ENCODE data around the gene SCN4A.
"Not testable (repeated sequence)": the region's sequence is repeated elsewhere in the genome, so short reads cannot be mapped to it uniquely, and the experiment has no call there.

SCN4A gene

DNA sequence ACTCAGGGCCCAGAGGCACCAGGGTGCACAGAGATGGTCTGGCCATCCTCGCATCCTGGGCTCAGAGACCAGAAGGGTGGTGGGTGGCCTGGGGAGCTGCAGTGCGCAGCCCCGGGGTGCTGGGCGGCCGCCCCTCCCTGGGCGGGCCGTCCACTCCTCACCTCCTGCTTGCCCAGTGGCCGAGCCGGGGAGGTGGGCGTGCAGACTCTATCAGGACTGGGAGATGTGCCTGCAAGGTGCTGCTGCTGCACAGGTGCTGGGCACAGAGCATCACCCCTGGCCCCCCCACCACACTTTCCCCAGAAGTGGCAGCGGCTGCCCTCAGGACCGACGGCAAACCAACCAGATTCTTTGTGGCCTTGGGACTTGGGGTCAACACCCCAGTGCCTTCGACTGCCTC lies at the start of gene SCN4A:
SCN4A (minus strand) TSS at position 123 of the 400 bp plus-strand sequence; CDS start at position 46, 77 bp downstream.
- no peak for DNase-seq (ENCODE audit: low read depth in 2 of 2)

DNA sequence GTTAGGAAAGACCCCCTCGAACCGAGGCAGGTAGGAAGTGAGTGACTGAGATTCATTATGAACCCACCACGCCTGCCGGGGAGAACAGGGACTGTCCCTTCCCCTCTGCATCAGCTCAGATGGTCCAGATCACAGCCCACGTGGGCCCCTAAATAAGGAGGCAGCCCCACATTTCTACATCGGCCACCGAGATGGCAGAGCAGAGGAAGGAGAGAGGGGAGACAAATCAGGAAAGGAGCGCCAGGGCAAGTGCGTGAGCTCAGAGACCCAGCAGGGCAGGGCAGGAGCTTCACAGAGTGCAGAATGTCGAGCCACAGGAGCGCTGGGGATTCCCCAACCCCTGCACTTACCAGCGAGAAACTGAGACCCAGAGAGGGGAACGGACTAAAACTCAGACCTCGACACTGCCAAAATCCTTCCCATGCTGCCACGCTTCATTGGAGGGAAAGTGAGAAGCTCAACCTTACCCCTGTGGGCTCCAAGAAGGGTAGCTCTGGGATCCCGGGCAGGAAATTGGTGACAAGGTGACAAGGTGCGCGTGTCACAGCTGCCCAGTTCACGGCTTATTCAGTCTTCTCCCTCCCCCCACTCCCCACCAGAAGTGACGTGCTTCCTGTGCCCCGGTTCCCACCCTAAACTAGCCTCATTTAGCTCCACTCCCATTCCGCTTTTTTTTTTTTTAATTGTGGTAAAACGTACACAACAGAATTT lies 47.5 kb upstream of the SCN4A start, which contains the start of gene ICAM2:
ICAM2 (minus strand) TSS at position 578 of the 711 bp plus-strand sequence. CDS start 13,942 bp downstream, outside the sequence.
- DNase-seq (ENCODE audit: low read depth in 2 of 2) = peak; percentile 78 to 79

- DNase-seq (ENCODE audit: low read depth in 2 of 2) = not testable (repeated sequence)
Measured at GRCh38 chr17:64019551-64019961, 46.8 kb upstream of the SCN4A start.

- no peak for DNase-seq (ENCODE audit: low read depth in 2 of 2)
Measured at GRCh38 chr17:64017381-64017980, 44.8 kb upstream of the SCN4A start.

- no peak for DNase-seq (ENCODE audit: low read depth in 2 of 2)
Measured at GRCh38 chr17:64016974-64017373, 44.3 kb upstream of the SCN4A start.

- DNase-seq (ENCODE audit: low read depth in 2 of 2) = no peak
Measured at GRCh38 chr17:64016231-64016784, 43.6 kb upstream of the SCN4A start.

- DNase-seq (ENCODE audit: low read depth in 2 of 2) = no peak
Measured at GRCh38 chr17:64015447-64015846, 42.7 kb upstream of the SCN4A start.

DNA sequence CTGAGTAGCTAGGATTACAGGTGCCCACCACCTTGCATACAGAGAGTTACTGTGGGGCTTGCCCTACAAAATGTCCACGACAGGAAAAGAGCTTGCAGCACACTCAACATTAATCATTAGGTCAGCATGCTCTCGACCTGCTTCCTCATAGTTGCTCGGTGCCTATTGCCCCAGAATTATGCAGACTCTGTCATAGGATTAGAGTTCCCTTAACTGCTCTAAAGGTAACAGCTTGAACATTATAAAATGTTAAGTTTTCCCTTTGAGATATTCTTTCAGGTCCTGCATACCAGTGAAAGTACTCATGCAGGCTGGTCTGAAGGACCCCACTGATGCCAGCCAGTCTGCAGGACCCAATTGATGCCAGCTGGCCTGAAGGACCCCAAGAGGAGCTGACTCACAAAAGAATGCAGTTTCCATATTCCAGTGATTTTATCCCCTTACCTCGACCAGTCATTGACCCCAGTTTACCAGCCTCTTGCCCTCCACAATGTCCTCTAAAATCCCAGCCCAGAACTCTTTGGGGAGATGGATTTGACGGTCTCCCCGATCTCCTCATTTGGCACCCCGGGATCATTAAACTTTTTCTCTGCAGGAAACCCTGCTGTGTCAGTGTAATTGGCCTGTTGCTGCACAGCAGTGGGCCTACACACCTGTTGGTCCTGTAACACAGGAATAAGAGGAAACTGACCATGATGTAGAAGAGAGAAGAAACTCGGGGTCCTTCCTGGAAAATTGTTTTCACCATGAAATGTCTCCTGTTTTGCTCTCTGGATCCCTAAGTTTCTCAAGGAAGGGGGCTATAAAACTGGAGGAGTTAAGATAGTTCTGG lies 37.1 kb upstream of the SCN4A start:
- no peak for DNase-seq (ENCODE audit: low read depth in 2 of 2)

- DNase-seq (ENCODE audit: low read depth in 2 of 2) = no peak
Measured at GRCh38 chr17:64008830-64009229, 36.1 kb upstream of the SCN4A start.

DNA sequence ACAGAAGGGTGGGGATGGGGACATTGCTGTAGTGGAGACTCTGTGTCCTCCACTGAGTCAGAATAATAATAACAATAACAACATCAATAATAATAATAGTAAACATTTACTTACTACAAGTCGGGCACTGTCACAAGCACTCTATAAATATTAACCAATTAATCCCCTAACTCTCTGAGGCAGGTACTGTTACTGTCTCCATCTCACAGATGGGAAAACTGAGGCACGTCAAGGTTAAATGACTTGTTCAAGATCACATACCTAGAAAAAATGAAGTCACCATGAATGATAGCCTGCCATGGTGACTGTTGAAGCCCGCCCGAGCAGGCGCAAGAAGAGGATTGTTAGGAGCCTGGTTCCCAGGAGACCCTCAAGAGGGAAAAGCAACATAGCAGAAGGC lies 35.6 kb upstream of the SCN4A start:
- DNase-seq (ENCODE audit: low read depth in 2 of 2) = no peak

GRCh38 chr17:64007838-64008282 lies 35.1 kb upstream of the SCN4A start:
- DNase-seq (ENCODE audit: low read depth in 2 of 2) = no peak

- DNase-seq (ENCODE audit: low read depth in 2 of 2) = not testable (repeated sequence)
Measured at GRCh38 chr17:64007089-64007837, 34.5 kb upstream of the SCN4A start.

GRCh38 chr17:64006361-64007088 lies 33.8 kb upstream of the SCN4A start:
- no peak for DNase-seq (ENCODE audit: low read depth in 2 of 2)

- no peak for DNase-seq (ENCODE audit: low read depth in 2 of 2)
Measured at GRCh38 chr17:64005734-64006167, 33.0 kb upstream of the SCN4A start.

DNA sequence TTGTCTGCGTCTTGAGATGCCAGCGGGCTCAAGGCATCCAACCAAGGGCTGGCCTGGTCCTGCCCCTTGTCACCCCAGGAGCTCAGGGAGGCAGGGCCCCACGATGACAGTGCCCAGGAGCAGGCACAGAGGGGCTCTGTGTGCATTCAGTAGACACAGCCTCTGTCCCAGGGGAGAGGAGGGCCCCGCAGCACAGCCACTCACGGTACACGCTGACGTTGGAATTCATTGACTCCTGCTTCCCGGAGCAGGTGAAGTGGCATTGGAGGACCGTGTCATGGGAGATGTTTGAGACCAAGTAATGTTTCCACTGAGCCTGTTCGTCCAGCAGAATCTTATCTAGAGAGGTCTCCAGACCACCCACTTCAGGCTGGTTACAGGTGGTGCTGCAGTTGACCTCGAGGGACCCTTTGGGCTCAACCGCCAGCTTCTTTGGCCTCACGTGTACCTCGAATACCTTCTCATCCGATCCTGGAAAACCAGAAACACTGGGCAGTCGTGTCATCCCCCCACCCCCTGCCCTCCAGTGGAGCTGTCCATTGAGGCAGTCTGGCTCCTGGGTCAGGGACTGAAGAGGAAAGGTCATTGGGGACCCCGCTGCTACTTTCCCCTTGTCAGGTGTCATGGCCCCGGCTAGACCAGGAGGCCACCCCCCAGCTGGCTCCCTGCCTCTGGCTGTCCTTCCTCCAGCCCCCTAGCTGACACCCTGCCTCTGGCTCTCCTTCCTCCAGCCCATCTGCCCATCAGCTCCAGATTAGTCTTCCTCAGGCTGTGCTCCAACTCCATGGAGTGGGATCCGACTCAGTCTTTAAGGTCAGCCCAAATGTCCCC lies 32.4 kb upstream of the SCN4A start:
- no peak for DNase-seq (ENCODE audit: low read depth in 2 of 2)

DNA sequence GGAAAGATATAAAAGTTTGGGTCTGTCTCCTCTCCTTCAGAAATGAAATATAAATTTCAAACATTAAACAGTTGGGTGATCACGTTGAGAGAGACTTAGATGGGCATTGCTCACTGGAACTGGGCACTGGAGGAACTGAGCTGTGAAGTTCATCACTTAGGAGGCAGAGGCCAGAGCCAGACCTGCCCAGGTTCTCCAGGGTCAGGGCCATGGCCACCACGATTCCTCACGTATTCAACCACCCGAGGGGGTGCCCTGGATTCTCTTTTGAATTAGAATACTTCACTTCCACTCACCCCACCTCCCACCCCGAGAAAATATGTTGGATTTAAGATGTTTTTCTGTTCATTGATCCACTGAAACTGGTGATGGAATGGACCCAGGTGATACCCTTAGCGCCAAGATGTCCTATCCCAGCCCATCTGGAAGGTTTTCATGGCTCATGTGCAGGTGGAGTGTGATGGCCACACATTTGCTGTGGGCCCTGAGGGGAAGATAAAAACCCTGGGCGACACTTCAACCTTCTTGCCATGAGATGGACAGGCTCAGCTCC lies 31.6 kb upstream of the SCN4A start:
- DNase-seq (ENCODE audit: low read depth in 2 of 2) = no peak

DNA sequence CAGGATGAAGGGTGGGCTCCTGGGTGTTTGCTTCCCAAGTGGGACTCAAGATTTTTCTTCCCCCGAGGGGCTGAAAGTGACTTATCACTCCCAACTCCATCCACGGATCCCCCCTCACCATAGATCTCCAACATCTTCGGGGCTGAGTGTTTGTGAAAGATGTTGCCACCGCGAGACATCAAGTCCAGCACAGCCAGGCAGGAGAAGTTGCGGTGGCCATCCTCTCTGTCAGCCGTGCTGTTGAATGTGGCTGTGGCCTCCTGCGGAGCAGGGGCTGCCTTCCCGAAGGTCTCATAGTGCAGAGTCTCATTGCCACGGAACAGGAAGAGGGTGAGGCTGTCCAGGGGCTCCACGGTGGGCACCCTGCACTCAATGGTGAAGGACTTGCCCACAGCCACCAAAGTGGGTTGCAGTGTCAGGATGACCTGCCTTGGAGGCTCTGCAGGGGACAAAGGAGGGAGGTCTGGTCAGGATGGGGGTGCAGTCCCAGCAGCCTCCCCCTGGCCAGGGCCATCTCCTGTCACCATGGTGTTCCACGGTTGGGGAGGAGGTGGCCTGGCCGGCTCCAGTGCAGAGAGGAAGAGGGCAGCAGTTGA lies 30.9 kb upstream of the SCN4A start:
- DNase-seq (ENCODE audit: low read depth in 2 of 2) = no peak

DNA sequence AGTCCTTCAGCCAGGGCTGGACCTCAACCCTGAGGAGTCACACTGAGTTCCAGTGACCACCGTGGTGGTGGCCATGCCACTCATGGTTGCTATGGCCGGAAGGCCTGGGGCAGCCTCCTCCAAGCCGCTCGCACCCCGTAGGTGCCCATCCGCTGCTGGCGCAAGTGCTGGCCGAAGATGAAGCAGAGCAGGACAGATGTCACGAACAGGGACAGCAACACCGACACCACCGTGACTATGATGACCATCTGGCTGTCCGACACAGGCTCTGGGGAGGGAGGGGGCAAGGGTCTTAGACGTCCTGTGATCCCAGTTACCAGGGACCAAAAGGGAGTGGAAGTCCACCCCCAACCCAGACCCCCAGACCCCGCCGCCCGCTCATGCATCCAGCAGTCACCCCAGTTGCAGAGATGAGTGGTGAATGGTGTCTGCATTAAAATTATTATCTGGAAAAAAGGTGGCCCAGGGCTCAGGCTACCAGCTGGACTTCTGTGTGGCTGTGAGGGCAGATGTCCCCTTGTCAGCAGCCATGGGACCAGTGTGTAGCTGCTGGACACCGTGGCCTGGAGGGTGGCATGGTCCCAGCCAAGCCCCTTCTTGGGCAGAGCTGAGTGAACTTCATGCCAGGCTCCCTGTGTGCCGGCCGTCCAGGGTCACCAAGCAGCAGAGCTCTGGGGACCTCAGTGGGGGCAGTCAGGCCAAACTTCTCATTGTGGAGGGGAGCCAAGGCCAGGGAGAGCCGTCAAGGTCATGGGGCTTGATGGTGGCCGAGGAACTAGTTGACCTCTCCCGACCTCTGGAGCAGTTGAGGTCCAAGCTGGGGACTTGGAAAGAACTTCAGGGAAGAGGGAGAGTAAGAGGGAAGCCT lies 30.2 kb upstream of the SCN4A start:
- no peak for DNase-seq (ENCODE audit: low read depth in 2 of 2)
